Caco-2 (cell line): ENCODE results near the gene CD82. TPM values are rescaled to one million over a fixed set of nuclear protein-coding genes. Genes with fewer than 3 reads are reported as not detected.

Experiments used
- BruUV-seq: library from RNA; stranded (reverse); fragments of 400-500 nt; replicated peaks from 2 replicates; lab custom pipeline; 2021; lab: Mats Ljungman, UMichigan
- CTCF ChIA-PET: fragments of 300-600 bp; sonication (Branson Sonifier 250); formaldehyde crosslinking; loops from one replicate; lab custom pipeline; 2022; ENCODE audit warnings: antibody characterized with exemption; lab: Charles Lee
- POLR2A ChIA-PET: fragments of 300-600 bp; sonication (Branson Sonifier 250); formaldehyde crosslinking; loops from one replicate; lab custom pipeline; 2022; ENCODE audit warnings: antibody characterized with exemption; lab: Charles Lee
- DNase-seq, 2 experiments: peaks; one replicate each; pipeline versions ENCODE4 v3.0.0 to v3.0.0-alpha.2; 2020 to 2022
- H3K27me3 ChIP-seq: replicated peaks from 2 replicates; pipeline ENCODE4 v1.6.0; 2011; ENCODE audit warnings: low read length; ENCODE audit not compliant: control insufficient read depth, insufficient read depth
- H3K36me3 ChIP-seq: 2 replicates; pipeline ENCODE4 v1.5.1; 2011; ENCODE audit warnings: low read length; ENCODE audit not compliant: control insufficient read depth, insufficient read depth
- H3K4me1 ChIP-seq: fragments of 250-450 bp; sonication (Bioruptor Pico); 2 replicates; pipeline ENCODE4 v1.5.1; 2020; ENCODE audit warnings: mild to moderate bottlenecking
- H3K4me3 ChIP-seq: 2 replicates; pipeline ENCODE4 v1.5.1; 2011; ENCODE audit warnings: low read depth, mild to moderate bottlenecking, control low read depth, low read length
- H3K9me3 ChIP-seq: fragments of 250-450 bp; sonication (Bioruptor Pico); 2 replicates; pipeline ENCODE4 v1.5.1; 2020; ENCODE audit warnings: mild to moderate bottlenecking, moderate library complexity
- H3K27ac Mint-ChIP-seq: one replicate; pipeline ENCODE4 v1.8.0; 2022; ENCODE audit warnings: mixed read lengths; ENCODE audit not compliant: unreplicated experiment
- H3K27me3 Mint-ChIP-seq: one replicate; pipeline ENCODE4 v1.8.0; 2022; ENCODE audit warnings: mixed read lengths; ENCODE audit not compliant: insufficient read depth, unreplicated experiment
- H3K36me3 Mint-ChIP-seq: one replicate; pipeline ENCODE4 v1.8.0; 2022; ENCODE audit warnings: mild to moderate bottlenecking, mixed read lengths; ENCODE audit not compliant: insufficient read depth, unreplicated experiment
- H3K4me1 Mint-ChIP-seq: one replicate; pipeline ENCODE4 v1.8.0; 2022; ENCODE audit warnings: low read depth, mixed read lengths; ENCODE audit not compliant: unreplicated experiment
- H3K4me3 Mint-ChIP-seq: one replicate; pipeline ENCODE4 v1.8.0; 2022; ENCODE audit warnings: mild to moderate bottlenecking, moderate library complexity, mixed read lengths; ENCODE audit not compliant: unreplicated experiment
- H3K9me3 Mint-ChIP-seq: one replicate; pipeline ENCODE4 v1.8.0; 2022; ENCODE audit warnings: mixed read lengths; ENCODE audit not compliant: unreplicated experiment
- CTCF ChIP-seq, 2 experiments: fragments of 200-600 bp in 1 of 2; IDR thresholded peaks; 1 replicate in 1 of 2; 2 replicates in 1 of 2; pipeline versions ENCODE4 v1.5.1 to v1.8.0; 2011 to 2022; ENCODE audit warnings: antibody characterized with exemption in 1 of 2, control low read depth in 1 of 2, inconsistent platforms in 1 of 2, low read depth in 1 of 2, low read length in 1 of 2, mild to moderate bottlenecking in 1 of 2, moderate library complexity in 1 of 2; ENCODE audit not compliant: insufficient read depth in 1 of 2, severe bottlenecking in 1 of 2, unreplicated experiment in 1 of 2
- intact Hi-C: fragments of 100-400 bp; cut with micrococcal nuclease; formaldehyde crosslinking; loops from one replicate; pipeline ENCODE4 v1.10.0; 2022; ENCODE audit not compliant: unreplicated experiment
- total RNA-seq: library from RNA; stranded (reverse); gene quantifications from 2 replicates; pipeline ENCODE4 v1.2.3, GENCODE V29; 2022

Gene CD82
- total RNA-seq, 1 experiment from 2014 or later: 4.3 TPM

DNA sequence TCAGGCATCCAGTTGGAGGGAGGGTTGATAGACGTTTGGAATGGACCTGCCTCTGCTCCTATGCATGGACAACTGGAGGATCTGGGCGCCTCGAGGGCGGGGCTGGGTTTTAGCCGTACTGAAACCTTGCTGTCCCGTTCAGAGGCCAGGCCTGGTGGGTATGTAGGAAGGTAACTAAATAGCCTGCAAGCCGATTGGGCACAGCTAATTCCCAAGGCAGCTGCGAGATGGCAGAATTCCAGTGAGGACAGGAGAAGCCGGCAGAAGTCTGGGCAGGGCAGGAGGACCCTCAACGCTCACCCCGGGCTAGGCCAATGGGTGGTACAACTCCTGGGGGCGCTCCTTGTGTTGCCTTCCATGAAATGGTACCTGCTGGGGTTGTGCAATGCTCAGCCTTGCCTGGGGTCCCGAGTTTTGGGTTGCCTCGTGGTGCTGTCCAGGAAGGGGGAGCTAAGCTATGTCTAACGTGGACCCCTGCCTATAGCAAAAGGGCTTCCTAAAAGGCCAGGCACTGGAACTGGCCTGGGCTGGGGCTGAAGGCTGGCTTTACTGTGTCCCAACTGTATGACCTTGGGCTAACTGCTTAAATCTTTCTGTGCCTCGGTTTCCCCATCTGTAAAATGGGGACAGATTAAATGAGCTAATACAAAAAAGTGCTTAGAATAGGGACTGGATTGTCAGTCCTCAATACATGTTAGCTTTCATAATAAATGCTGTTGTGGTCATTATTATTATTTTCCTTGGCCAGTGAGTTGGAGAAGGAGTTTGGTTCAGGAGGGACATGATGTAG lies 30.1 kb upstream of the CD82 start:
- no TSS peak for BruUV-seq
- H3K4me3 ChIP-seq: no peak overlapping the region
- intact Hi-C loops: no loop called here
- no peak overlapping the region for H3K27ac Mint-ChIP-seq
- no peaks in the 10 kb centered on the region for H3K36me3 ChIP-seq
- H3K27me3 Mint-ChIP-seq: peaks cover 3% of the 10 kb centered on the region
- no peak for TF ChIP-seq CTCF (IDR thresholded peaks at IDR 0.05; ENCODE audit: insufficient read depth in 1 of 2, low read depth in 1 of 2, low read length in 1 of 2, severe bottlenecking in 1 of 2, unreplicated experiment in 1 of 2)
- CTCF ChIA-PET: interaction anchor here (0.6 to 0.7 kb wide), 3 partner anchors 12 to 342 kb away, joined by 3 to 4 read pairs (median 3); no protein-coding TSS in a partner anchor
- H3K36me3 Mint-ChIP-seq: no peaks in the 10 kb centered on the region
- no peaks in the 10 kb centered on the region for H3K4me1 Mint-ChIP-seq
- H3K9me3 ChIP-seq: no peaks in the 10 kb centered on the region
- H3K9me3 Mint-ChIP-seq: no peaks in the 10 kb centered on the region
- no peak for DNase-seq
- no peaks in the 10 kb centered on the region for H3K27me3 ChIP-seq
- 0 out of 2 replicates have a peak, but pooled peaks cover 4% of the 10 kb centered on the region for H3K4me1 ChIP-seq
- H3K4me3 Mint-ChIP-seq: no peak overlapping the region
- POLR2A ChIA-PET: no interaction called here

DNA sequence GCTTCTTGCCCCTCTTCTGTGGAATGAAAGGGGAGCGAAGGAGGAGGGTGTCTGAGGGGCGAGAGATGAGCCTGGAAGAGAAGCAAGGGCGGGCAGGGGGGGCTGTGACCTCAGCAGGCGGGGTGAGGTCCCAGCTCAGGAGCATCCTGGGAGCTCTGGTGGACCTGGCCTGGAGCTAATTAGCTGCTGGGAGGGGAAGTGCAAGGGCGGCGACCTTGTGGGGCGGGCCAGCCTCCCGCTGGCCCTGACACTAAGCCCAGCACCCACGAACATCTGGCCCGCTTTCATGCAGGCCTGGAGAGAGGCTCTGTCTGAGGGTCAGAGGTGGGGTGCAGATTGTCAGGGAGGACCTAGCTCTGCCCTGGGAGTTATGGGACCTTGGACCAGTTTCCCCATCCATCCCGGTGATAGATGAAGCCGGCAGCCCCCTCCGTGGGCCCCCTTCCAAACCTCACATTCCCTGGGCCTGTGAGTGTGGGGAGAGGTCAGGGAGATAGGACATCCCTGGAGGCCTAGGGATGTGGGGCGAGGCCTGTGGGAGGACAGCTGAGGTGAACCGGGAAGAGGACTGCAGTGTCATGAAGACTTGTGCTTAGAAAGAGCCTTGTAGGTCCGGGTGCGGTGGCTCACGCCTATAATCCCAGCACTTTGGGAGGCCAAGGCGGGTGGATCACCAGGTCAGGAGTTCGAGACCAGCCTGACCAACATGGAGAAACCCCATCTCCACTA lies 28.5 kb upstream of the CD82 start:
- intact Hi-C loops: no loop called here
- peaks cover 3% of the 10 kb centered on the region for H3K27me3 Mint-ChIP-seq
- H3K4me1 Mint-ChIP-seq: no peaks in the 10 kb centered on the region
- no peak overlapping the region for H3K27ac Mint-ChIP-seq
- no peaks in the 10 kb centered on the region for H3K9me3 Mint-ChIP-seq
- Histone ChIP-seq H3K4me1 (no peaks in the 10 kb centered on the region), H3K4me3 (no peak overlapping the region), H3K9me3 (no peaks in the 10 kb centered on the region), H3K36me3 (no peaks in the 10 kb centered on the region), H3K27me3 (no peaks in the 10 kb centered on the region)
- H3K4me3 Mint-ChIP-seq: no peak overlapping the region
- TF ChIP-seq CTCF (IDR thresholded peaks at IDR 0.05; ENCODE audit: insufficient read depth in 1 of 2, low read depth in 1 of 2, low read length in 1 of 2, severe bottlenecking in 1 of 2, unreplicated experiment in 1 of 2): no peak
- no peak for DNase-seq
- no peaks in the 10 kb centered on the region for H3K36me3 Mint-ChIP-seq
- BruUV-seq: no TSS peak
- ChIA-PET CTCF (interaction anchor here (0.8 kb wide), 1 partner anchor 404 kb away, joined by 3 read pairs; no protein-coding TSS in a partner anchor), POLR2A (no interaction called here)

DNA sequence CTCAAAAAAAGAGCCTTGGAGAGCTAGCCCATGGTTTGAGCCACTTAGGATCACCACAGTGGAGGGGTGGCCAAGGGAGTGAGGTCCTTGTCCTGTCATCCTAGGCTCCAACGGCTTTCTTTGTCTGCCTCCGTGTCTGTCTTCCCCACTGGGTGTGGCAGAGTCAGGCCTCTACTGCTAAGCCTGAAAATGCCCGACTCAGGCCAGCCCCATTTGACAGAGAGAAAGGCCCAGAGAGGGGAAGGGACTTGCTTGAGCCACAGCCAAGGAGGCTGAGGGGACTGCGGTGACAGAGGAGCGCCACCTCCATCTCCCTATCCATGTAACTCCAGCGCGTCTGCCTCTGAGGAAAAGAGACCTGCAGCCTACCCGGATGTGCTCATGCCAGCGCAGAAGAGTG lies 27.8 kb upstream of the CD82 start:
- H3K4me1 Mint-ChIP-seq: no peaks in the 10 kb centered on the region
- no peaks in the 10 kb centered on the region for H3K9me3 Mint-ChIP-seq
- no peaks in the 10 kb centered on the region for H3K27me3 ChIP-seq
- DNase-seq: no peak
- BruUV-seq: no TSS peak
- H3K4me1 ChIP-seq: no peaks in the 10 kb centered on the region
- peaks cover 3% of the 10 kb centered on the region for H3K27me3 Mint-ChIP-seq
- H3K9me3 ChIP-seq: no peaks in the 10 kb centered on the region
- ChIA-PET CTCF (interaction anchor here (0.8 kb wide), 1 partner anchor 404 kb away, joined by 3 read pairs; no protein-coding TSS in a partner anchor), POLR2A (no interaction called here)
- H3K4me3 Mint-ChIP-seq: no peak overlapping the region
- no peak for TF ChIP-seq CTCF (IDR thresholded peaks at IDR 0.05; ENCODE audit: insufficient read depth in 1 of 2, low read depth in 1 of 2, low read length in 1 of 2, severe bottlenecking in 1 of 2, unreplicated experiment in 1 of 2)
- no peak overlapping the region for H3K27ac Mint-ChIP-seq
- no peak overlapping the region for H3K4me3 ChIP-seq
- no peaks in the 10 kb centered on the region for H3K36me3 Mint-ChIP-seq
- H3K36me3 ChIP-seq: no peaks in the 10 kb centered on the region
- intact Hi-C loops: loop anchor here (1.0 kb wide), 5 partner anchors 14 to 443 kb away; no protein-coding TSS in a partner anchor
